ENCODE results near the gene USP10.

USP10 gene

DNA sequence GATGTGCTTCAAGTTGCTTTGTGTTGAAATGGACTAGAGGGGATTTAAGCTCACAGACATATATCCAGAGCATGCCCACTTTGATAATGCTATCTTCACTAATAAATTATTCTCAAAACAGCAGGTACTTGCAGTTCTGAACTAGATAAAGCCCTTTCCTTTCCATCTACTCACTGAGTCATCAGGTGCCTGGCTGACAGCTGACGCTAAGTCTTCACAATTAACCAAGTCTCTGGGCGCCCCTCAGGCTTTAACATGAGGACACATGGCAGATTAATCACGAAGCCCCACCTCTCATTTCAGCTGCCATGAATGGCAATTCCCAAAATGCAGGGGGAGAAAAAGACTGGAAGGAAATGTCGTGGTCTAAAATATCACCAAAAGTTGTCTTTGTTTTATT, 90.5 kb downstream of the USP10 start:
- no peak overlapping the region for H3K4me2 ChIP-seq

GRCh38 chr16:84791088-84791487, 91.3 kb downstream of the USP10 start:
- no peak overlapping the region for H3K27ac ChIP-seq
- no peak overlapping the region for H3K4me3 ChIP-seq
- H3K27me3 ChIP-seq: no peaks in the 10 kb centered on the region
- H4K20me1 ChIP-seq: no peaks in the 10 kb centered on the region; a peak in 1 of 22 replicates
- H3K36me3 ChIP-seq: peaks cover 0 to 4% (median 0%) of the 10 kb centered on the region in 11 experiments; a peak in 1 of 22 replicates
- no peak for TF ChIP-seq Cebpa-rat (IDR thresholded peaks at IDR 0.05)
- H3K4me2 ChIP-seq: no peak overlapping the region
- peaks cover 7 to 46% (median 18%) of the 10 kb centered on the region in 10 experiments; a peak in 16 of 20 replicates for H3K4me1 ChIP-seq
- H3K9me3 ChIP-seq (replicated peaks in 1 of 11): no peaks in the 10 kb centered on the region
- no peak overlapping the region for H3K9ac ChIP-seq

More for the DNA sequence above, 90.5 kb downstream of the USP10 start:
- Histone ChIP-seq H3K36me3 (peaks cover 0 to 2% (median 0%) of the 10 kb centered on the region in 11 experiments; a peak in 1 of 22 replicates), H3K27ac (no peak overlapping the region), H3K4me3 (no peak overlapping the region), H3K27me3 (no peaks in the 10 kb centered on the region), H3K4me1 (peaks cover 7 to 42% (median 18%) of the 10 kb centered on the region in 10 experiments; a peak in 16 of 20 replicates), H4K20me1 (no peaks in the 10 kb centered on the region; a peak in 1 of 22 replicates), H3K9me3 (replicated peaks in 1 of 11) (no peaks in the 10 kb centered on the region), H3K9ac (no peak overlapping the region)
- no peak for TF ChIP-seq Cebpa-rat (IDR thresholded peaks at IDR 0.05)

GRCh38 chr16:84791501-84791900, 91.7 kb downstream of the USP10 start:
- TF ChIP-seq Cebpa-rat (IDR thresholded peaks at IDR 0.05): no peak
- Histone ChIP-seq H3K4me3 (no peak overlapping the region), H3K27me3 (no peaks in the 10 kb centered on the region), H3K36me3 (peaks cover 0 to 4% (median 0%) of the 10 kb centered on the region in 11 experiments; a peak in 1 of 22 replicates), H3K9ac (no peak overlapping the region), H3K4me1 (peaks cover 7 to 46% (median 18%) of the 10 kb centered on the region in 10 experiments; a peak in 16 of 20 replicates), H3K4me2 (no peak overlapping the region), H3K27ac (no peak overlapping the region), H3K9me3 (replicated peaks in 1 of 11) (no peaks in the 10 kb centered on the region), H4K20me1 (no peaks in the 10 kb centered on the region; a peak in 1 of 22 replicates)

DNA sequence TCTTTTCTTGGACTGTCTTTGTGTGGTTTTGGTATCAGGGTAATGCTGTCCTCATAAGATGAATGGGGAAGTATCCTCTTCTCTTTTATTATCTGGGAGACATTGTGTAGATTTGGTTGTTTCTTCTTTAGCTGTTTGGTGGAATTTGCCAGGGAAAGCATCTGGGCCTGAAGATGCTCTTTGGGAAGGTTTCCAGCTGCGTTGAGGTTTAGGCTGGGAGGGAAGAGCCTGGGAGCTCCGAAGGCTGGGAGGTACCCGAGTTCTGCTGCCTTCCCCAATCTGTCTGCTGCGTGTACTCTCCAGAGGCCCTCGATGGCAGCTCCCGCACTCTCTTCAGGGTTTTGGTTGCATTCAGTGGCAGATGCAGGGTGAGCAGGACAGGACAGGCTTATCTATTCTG, 94.4 kb downstream of the USP10 start:
- H3K27ac ChIP-seq: no peak overlapping the region
- H3K27me3 ChIP-seq: no peaks in the 10 kb centered on the region
- H3K36me3 ChIP-seq: peaks cover 0 to 4% (median 0%) of the 10 kb centered on the region in 11 experiments; a peak in 1 of 22 replicates
- H4K20me1 ChIP-seq: no peaks in the 10 kb centered on the region
- peak overlapping the region in 4 of 11 experiments; percentile 19 to 74 (median 66); a peak in 7 of 22 replicates for H3K4me2 ChIP-seq
- TF ChIP-seq Cebpa-rat (IDR thresholded peaks at IDR 0.05): no peak
- no peak overlapping the region for H3K9ac ChIP-seq
- H3K9me3 ChIP-seq (replicated peaks in 1 of 11): peaks cover 7 to 14% (median 13%) of the 10 kb centered on the region in 11 experiments; a peak in 21 of 22 replicates
- H3K4me3 ChIP-seq: no peak overlapping the region
- peaks cover 2 to 34% (median 14%) of the 10 kb centered on the region in 10 experiments; a peak in 16 of 20 replicates for H3K4me1 ChIP-seq

DNA sequence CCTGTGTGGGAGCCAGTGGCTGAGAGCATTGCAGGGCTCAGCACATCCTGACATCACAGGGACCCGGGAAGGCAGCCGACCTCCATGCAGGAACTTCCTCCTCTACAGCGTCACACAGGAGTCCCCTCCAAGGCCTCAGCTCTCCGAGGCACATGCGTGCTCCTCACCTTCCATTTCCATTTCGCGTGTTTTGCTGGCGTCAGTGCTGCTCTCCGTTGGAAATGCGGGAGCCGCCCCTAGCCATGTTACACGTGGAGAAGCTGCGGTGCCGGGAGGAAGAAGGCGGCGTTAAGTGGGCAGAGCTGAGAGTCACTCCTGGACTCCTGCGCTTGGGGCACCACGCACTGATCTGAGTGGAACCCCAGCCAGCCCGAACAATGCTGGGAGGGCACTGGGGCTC, 94.8 kb downstream of the USP10 start:
- H3K27me3 ChIP-seq: no peaks in the 10 kb centered on the region
- no peak overlapping the region for H3K4me3 ChIP-seq
- no peak overlapping the region for H3K27ac ChIP-seq
- no peak for TF ChIP-seq Cebpa-rat (IDR thresholded peaks at IDR 0.05)
- peaks cover 8 to 18% (median 17%) of the 10 kb centered on the region in 11 experiments; a peak in 21 of 22 replicates for H3K9me3 ChIP-seq (replicated peaks in 1 of 11)
- peak overlapping the region in 3 of 11 experiments; percentile 65 to 74 (median 68); a peak in 5 of 22 replicates for H3K4me2 ChIP-seq
- peaks cover 0 to 4% (median 0%) of the 10 kb centered on the region in 11 experiments; a peak in 1 of 22 replicates for H3K36me3 ChIP-seq
- H4K20me1 ChIP-seq: no peaks in the 10 kb centered on the region
- H3K9ac ChIP-seq: no peak overlapping the region
- peaks cover 0 to 30% (median 10%) of the 10 kb centered on the region in 10 experiments; a peak in 16 of 20 replicates for H3K4me1 ChIP-seq

DNA sequence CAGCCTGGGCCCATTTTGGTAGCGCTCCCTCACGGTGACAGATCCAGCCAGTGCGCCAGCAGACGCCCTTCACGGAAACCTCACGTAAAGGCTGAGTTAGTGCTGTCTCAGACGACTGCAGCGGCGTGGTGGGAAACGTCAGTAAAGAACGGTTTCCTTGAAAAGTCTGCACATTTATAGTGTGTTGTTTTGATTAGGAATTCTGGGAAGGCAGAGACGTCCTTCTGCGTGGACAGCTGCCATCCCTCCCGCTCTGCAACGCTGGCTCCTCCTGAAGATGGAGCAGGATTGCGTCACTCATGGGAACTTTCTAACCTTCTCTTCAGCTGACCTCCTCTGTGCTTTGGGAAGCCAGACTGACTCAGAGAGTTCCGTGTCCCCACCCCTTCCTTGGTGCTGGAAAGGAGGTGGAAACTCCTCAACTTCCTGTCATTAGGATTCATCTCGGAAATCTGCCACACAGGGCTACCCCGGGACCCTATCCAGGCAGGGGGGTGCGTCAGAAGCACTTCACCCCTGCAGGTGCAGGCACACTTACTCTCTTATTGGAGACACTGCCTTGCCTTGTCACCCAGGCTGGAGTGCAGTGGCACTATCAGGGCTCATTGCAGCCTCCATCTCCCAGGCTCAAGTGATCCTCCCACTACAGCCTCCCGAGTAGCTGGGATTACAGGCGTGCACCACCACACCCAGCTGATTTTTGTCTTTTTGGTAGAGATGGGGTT, 95.7 kb downstream of the USP10 start:
- Histone ChIP-seq H3K36me3 (peaks cover 0 to 4% (median 0%) of the 10 kb centered on the region in 11 experiments; a peak in 1 of 22 replicates), H3K27me3 (no peaks in the 10 kb centered on the region), H3K9ac (no peak overlapping the region), H3K9me3 (replicated peaks in 1 of 11) (peaks cover 14 to 27% (median 26%) of the 10 kb centered on the region in 11 experiments), H4K20me1 (no peaks in the 10 kb centered on the region), H3K27ac (no peak overlapping the region), H3K4me3 (no peak overlapping the region), H3K4me1 (peaks cover 0 to 31% (median 5%) of the 10 kb centered on the region in 10 experiments; a peak in 9 of 20 replicates), H3K4me2 (peak overlapping the region in 2 of 11 experiments; percentile 7 to 26; a peak in 1 of 22 replicates)
- peak in 3 of 11 experiments; percentile 22 to 64 (median 28); a peak in 3 of 22 replicates for TF ChIP-seq Cebpa-rat (IDR thresholded peaks at IDR 0.05)

DNA sequence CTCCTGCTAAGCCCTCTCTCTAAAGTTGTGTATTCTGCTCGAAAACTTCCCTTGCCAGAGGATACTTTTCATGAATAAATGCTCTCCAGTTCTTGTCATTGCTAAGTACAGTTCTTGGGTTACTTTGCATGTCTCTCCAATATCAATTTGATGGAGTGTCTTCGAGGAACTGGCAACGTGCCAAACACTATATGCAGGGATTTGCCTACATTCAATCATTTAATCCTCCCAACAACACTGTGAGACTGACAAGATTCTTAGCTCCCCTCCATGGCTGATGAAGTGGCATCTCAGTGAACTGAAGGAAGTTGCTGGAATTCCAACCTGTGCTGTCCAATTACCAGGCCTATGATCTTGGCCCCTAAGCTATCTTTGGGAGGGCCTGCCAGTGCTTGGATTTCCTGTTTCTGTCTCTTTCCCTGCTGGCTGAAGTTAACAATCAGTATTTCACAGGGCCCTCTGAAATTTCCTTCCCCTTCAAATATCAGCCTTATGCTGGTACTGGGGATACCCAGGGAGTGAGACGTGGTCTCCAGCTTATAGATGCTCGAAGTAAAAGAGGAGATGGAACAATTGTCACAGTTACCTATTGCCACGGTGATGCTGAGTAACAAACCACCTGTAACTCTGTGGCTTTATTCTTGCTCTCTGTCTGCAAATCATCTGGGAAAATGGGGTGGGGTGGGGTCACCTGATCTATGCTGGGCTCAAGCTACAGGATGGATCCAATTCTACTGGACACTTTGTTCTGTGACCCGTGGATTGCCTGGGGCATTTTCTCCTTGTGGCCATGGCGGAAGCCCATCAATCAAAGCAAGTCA, 100.6 kb downstream of the USP10 start:
- Histone ChIP-seq H3K4me3 (no peak overlapping the region), H3K27ac (no peak overlapping the region), H3K4me1 (peaks cover 0 to 25% (median 4%) of the 10 kb centered on the region in 10 experiments; a peak in 16 of 20 replicates), H4K20me1 (no peaks in the 10 kb centered on the region), H3K4me2 (no peak overlapping the region), H3K9ac (no peak overlapping the region), H3K36me3 (peaks cover 0 to 2% (median 0%) of the 10 kb centered on the region in 11 experiments; a peak in 1 of 22 replicates), H3K9me3 (replicated peaks in 1 of 11) (peaks cover 21 to 35% (median 32%) of the 10 kb centered on the region in 11 experiments), H3K27me3 (no peaks in the 10 kb centered on the region)
- no peak for TF ChIP-seq Cebpa-rat (IDR thresholded peaks at IDR 0.05)

- TF ChIP-seq Cebpa-rat (IDR thresholded peaks at IDR 0.05): no peak
- peaks cover 21 to 32% (median 29%) of the 10 kb centered on the region in 11 experiments for H3K9me3 ChIP-seq (replicated peaks in 1 of 11)
- H3K4me3 ChIP-seq: no peak overlapping the region
- no peak overlapping the region; a peak in 1 of 22 replicates for H3K4me2 ChIP-seq
- no peak overlapping the region for H3K9ac ChIP-seq
- H3K36me3 ChIP-seq: no peaks in the 10 kb centered on the region
- no peak overlapping the region for H3K27ac ChIP-seq
- no peaks in the 10 kb centered on the region for H4K20me1 ChIP-seq
- peaks cover 11 to 49% (median 31%) of the 10 kb centered on the region in 10 experiments for H3K4me1 ChIP-seq
- H3K27me3 ChIP-seq: no peaks in the 10 kb centered on the region
Measured at GRCh38 chr16:84803146-84803545, 103.3 kb downstream of the USP10 start.

Measured in BLaER1 treated with 17β-estradiol and CSF1 and Interleukin-3, amounts not matched to agents 10 nM and 100 nM (cell line).